UCSD-AML1 (cell line): ENCODE results near the gene NUP210.
"Not testable (repeated sequence)": the region's sequence is repeated elsewhere in the genome, so short reads cannot be mapped to it uniquely, and the experiment has no call there.

Source experiments
- DNase-seq: peaks from one replicate; lab custom pipeline; 2025; ENCODE audit not compliant: unreplicated experiment; lab: John Stamatoyannopoulos, UW

The NUP210 gene

DNA sequence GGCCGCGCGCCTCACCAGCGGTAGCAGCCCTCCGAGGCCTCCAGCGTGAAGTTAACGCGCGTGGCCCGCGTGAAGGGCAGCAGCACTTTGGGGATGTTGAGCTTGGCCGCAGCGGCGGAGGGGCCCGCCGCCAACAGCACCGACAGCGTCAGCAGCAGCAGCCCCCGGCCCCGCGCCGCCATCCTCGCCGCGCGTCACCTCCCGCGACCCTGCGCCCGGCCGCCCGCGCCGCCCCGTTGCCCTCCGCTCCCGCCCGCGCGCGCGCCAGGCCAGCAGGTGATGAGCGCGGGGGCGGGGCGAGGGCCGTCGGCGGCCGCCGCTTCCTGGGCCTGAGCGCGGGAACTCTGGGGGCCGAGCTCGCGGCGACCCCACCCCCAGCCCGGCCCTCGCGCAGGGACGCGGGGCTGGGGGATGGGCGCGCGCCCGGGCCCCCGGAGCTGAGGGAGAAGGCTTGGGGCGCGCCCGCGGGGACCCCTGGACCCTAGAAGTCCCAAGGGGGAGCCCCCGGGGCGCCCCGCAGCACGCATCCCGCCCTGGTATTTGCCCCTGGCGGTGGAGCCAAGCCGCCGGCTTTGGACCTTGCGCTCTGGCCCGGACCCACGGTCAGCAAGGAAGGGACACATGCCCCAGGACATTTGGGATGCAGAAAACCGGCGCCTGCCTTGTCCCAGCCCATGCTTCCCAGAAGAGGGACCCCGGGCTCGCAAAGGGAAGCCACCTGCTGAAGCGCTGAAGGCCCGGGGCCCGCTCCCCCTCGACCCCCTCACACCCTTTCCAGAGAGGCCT is at the start of gene NUP210:
Gene NUP210 (minus strand): TSS at position 278 of the 786 bp plus-strand sequence. CDS start 96 bp downstream, at position 182.
- peak; percentile 64 for DNase-seq

GRCh38 chr3:13466781-13467180 is 46.7 kb upstream of the NUP210 start:
- DNase-seq, result no peak

- no peak for DNase-seq
Measured at GRCh38 chr3:13465236-13465873, 45.2 kb upstream of the NUP210 start.

GRCh38 chr3:13463618-13464400 is 43.7 kb upstream of the NUP210 start:
- no peak for DNase-seq

GRCh38 chr3:13462822-13463221 is 42.7 kb upstream of the NUP210 start:
- no peak for DNase-seq

GRCh38 chr3:13462125-13462629 is 42.1 kb upstream of the NUP210 start:
- DNase-seq, result no peak

GRCh38 chr3:13461169-13462124 is 41.3 kb upstream of the NUP210 start:
- peak; percentile 78 for DNase-seq

- DNase-seq, result no peak
Measured at GRCh38 chr3:13460341-13460736, 40.2 kb upstream of the NUP210 start.

DNA sequence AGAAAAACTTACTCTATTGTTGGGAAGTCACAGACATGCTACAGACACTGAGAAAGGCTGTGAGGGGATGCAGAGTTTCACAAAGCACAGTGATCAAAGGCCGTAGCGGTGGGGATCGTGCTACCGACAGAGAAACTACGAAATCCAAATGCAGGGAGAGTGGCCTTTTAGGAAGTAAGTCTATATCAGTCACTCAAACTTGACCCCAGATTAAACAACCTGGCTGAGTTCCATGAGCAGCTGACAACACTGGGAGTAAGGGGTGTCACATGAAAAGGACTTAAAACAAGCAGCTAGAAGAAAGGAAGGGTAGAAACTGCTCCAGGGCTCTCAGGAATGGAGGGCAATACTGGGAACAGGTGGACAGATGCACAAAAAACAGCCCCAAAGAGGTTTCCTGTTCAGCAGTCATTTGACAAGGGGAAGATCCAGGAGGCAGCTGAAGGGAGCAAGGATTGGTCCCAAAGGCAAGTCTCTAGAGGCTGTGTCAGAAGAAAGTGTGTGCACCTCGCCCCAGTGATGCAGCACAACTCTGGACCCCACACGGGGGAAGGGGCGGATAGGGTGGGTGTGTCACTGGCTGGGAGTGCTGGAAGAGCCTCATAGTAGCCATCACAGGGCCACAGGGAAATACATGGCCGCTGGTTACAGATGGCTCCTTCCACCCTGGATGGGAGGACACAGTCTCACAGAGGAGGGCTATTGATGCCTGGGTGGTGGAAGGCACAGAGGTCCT is 39.7 kb upstream of the NUP210 start:
- DNase-seq, result no peak

GRCh38 chr3:13457593-13457992 is 37.5 kb upstream of the NUP210 start:
- DNase-seq, result no peak

GRCh38 chr3:13455644-13456043 is 35.5 kb upstream of the NUP210 start:
- DNase-seq, result no peak

DNA sequence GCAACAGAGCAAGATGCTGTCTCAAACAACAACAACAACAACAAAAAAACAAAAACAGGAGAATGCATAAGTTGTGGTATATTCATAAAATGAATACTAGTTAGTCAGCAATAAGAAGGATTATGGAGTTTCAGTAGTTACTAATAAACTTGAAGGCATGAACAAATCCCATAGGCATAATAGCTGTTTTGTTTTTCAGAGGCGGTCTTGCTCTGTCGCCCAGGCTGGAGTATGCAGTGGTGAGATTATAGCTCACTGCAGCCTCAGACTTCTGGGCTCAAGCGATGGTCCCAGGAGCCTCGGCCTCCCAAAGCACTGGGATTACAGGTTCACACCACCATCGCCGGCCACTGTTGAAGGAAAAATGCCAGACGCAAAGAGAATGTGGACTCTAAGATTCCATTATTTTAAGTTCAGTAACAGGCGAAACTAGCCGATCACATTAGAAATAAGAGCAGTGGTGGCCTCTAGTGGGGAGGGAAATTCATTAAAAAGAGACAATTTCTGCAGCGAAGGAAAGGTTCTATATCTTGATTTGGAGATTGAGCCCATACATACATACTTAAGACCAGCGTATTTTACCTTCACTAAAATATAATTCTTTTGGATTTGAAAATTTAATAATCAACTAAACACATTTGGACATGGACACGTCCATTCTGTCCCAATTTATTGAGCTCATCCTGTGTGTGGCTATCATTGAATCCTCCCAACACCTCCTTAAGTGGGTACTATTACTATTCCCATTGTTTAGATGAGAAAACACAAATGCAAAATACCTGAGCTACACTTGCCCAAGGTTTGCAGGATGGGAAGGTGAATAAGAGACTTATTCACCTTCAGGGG is 32.6 kb upstream of the NUP210 start:
- no peak for DNase-seq

GRCh38 chr3:13451301-13451673 is 31.2 kb upstream of the NUP210 start:
- DNase-seq, result peak; percentile 61

GRCh38 chr3:13442882-13443281 is 22.8 kb upstream of the NUP210 start:
- not testable (repeated sequence) for DNase-seq

GRCh38 chr3:13440204-13440817 is 20.2 kb upstream of the NUP210 start:
- no peak for DNase-seq

GRCh38 chr3:13436213-13436612 is 16.1 kb upstream of the NUP210 start:
- not testable (repeated sequence) for DNase-seq

- DNase-seq, result no peak
Measured at GRCh38 chr3:13433912-13434311, 13.8 kb upstream of the NUP210 start.

DNA sequence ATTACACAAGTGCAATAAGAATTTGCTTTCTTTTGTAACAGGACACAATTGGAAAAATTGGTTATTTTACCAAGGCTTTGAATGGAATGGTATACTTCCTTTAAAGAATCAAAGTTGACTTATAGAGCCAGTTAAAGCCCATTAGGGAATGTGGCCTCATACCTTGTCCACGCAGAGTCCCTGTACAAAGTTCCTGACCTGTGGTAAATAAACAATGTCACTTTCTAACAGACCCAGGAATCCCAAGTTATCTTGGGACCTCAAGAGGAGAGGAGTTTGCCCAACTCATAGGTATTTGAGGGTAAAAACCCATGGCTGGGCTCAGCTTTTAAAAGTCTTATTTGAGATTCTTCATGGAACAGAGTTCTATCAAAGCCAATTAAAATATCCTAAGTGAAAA is 12.0 kb upstream of the NUP210 start:
- DNase-seq, result no peak
